ENCODE data around the gene PIGT. TPM values are rescaled to one million over a fixed set of nuclear protein-coding genes. Genes with fewer than 3 reads are reported as not detected.

The PIGT gene
- total RNA-seq, 1 experiment from 2014 or later, result 73.9 TPM

GRCh38 chr20:45423700-45424099, 7.8 kb downstream of the PIGT start:
- Histone ChIP-seq H3K27me3 (ENCODE audit: insufficient read depth, low read length) (no peaks in the 10 kb centered on the region), H3K9me3 (ENCODE audit: control insufficient read depth, low read depth, low read length) (no peaks in the 10 kb centered on the region), H2BK12ac (ENCODE audit: insufficient read length, low read depth, low read length) (no peak overlapping the region), H3K23ac (ENCODE audit: insufficient read length, low read depth, low read length) (no peak overlapping the region), H3K4me2 (ENCODE audit: insufficient read depth, insufficient read length, low read length) (no peak overlapping the region), H4K91ac (ENCODE audit: insufficient read length, low read depth, low read length) (no peak overlapping the region), H2BK15ac (ENCODE audit: low read depth, low read length) (no peak overlapping the region), H3K14ac (ENCODE audit: insufficient read depth, low read length) (no peak overlapping the region), H3K79me1 (ENCODE audit: insufficient read depth, low read depth, low read length, poor library complexity, severe bottlenecking) (no peaks in the 10 kb centered on the region), H3K9ac (ENCODE audit: extremely low read depth, insufficient read length, low read length) (no peak overlapping the region), H2BK5ac (ENCODE audit: insufficient read length, low read length) (no peak overlapping the region), H3K56ac (ENCODE audit: insufficient read length, low read depth, low read length) (no peak overlapping the region), H4K5ac (ENCODE audit: insufficient read length, low read depth, low read length) (no peak overlapping the region), H3K4me1 (ENCODE audit: insufficient read depth, low read length) (no peaks in the 10 kb centered on the region), H2BK20ac (ENCODE audit: low read depth, low read length, poor library complexity, severe bottlenecking) (no peak overlapping the region), H3K4ac (ENCODE audit: low read depth, low read length) (no peak overlapping the region), H3K18ac (ENCODE audit: insufficient read length, low read depth, low read length) (no peak overlapping the region), H3T11ph (ENCODE audit: low read length) (no peak overlapping the region), H2BK120ac (ENCODE audit: low read depth, low read length, poor library complexity, severe bottlenecking) (no peak overlapping the region), H3K27ac (ENCODE audit: insufficient read length, low read depth, low read length) (no peak overlapping the region), H2AFZ (ENCODE audit: low read length) (no peak overlapping the region), H3K79me2 (ENCODE audit: insufficient read depth, low read length) (no peaks in the 10 kb centered on the region), H4K8ac (replicated peaks; ENCODE audit: insufficient read length, low read depth, low read length) (no peak overlapping the region), H3K23me2 (ENCODE audit: insufficient read length, low read depth, low read length, poor library complexity, severe bottlenecking) (no peaks in the 10 kb centered on the region), H2AK5ac (ENCODE audit: insufficient read length, low read length) (no peak overlapping the region), H4K20me1 (ENCODE audit: control insufficient read depth, insufficient read depth, insufficient read length) (no peaks in the 10 kb centered on the region)
- no peaks in the 10 kb centered on the region for H3K9me3 Mint-ChIP-seq
- no peak overlapping the region for H3K4me3 Mint-ChIP-seq
- WGBS (ENCODE audit: extremely low coverage, insufficient read length, low lambda C conversion rate), result no CpG with 5 or more reads among the region's 2 CpGs
- H3K27ac Mint-ChIP-seq, result no peak overlapping the region
- H3K36me3 Mint-ChIP-seq (ENCODE audit: insufficient read depth in 1 of 3, low read depth in 3 of 3), result peaks cover 27 to 64% (median 53%) of the 10 kb centered on the region in 3 experiments; a peak in 6 of 7 replicates
- no peak for DNase-seq
- no peak for TF ChIP-seq CTCF (conservative IDR thresholded peaks at IDR 0.05)
- H3K4me1 Mint-ChIP-seq, result no peaks in the 10 kb centered on the region; a peak in 1 of 4 replicates
- no peaks in the 10 kb centered on the region for H3K27me3 Mint-ChIP-seq (ENCODE audit: low read depth)

Measured in H9 (cell line).